Stimulated activated CD8-positive, alpha-beta memory T cell treated with anti-CD3 and anti-CD28 coated beads, Interleukin-12 subunit alpha, Interleukin-12 subunit beta, amount 100 ng/mL, for 1 hour (primary cell): ENCODE data around the gene MLLT6.

Experiments used
- DNase-seq: peaks from one replicate; pipeline ENCODE4 v3.0.0-alpha.2; 2020; ENCODE audit warnings: low read depth

Gene MLLT6

GRCh38 chr17:38674749-38675615, 30.1 kb upstream of the MLLT6 start, which contains the start of gene EPOP:
Gene EPOP (minus strand): TSS chr17:38674957. CDS start chr17:38674495, 462 bp downstream.
- DNase-seq = peak; percentile 70

GRCh38 chr17:38676706-38677504, 28.2 kb upstream of the MLLT6 start:
- DNase-seq = peak; percentile 64

GRCh38 chr17:38677819-38678218, 27.3 kb upstream of the MLLT6 start:
- no peak for DNase-seq

DNA sequence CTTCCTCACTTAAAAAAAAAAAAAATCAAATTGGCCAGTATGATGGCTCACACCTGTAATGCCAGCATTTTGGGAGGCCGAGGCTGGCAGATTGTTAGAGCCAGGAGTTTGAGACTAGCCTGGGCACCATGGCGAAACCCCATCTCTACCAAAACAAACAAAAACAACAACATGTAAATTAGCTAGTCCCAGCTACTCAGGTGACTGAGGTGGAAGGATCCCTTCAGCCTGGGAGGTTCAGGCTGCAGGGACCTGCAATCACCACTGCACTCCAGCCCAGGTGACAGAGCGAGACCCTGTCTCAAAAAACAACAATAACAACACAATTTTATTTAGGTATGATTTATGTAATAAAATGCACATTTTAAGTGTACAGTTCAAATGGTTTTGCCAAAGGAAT, 24.0 kb upstream of the MLLT6 start:
- no peak for DNase-seq

- DNase-seq = no peak
Observed at GRCh38 chr17:38685491-38685890, 19.6 kb upstream of the MLLT6 start.

DNA sequence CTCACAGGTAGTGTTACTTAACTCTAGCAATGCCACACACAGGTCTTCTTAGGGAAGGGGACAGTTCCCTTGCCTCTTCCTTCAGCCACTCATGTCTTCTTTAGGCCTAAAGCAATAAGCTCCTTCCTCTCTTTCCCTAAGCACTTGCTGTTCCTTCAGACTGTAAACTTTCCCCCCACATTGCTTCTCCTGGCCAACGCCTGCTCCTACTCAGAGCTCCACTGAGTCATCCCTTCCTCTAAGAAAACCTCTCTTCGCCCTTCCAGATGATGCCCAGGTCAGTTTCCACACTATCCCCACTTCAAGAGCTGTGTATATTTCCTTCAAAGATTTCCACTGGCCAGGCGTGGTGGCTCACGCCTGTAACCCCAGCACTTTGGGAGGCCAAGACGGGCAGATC, 17.8 kb upstream of the MLLT6 start:
- DNase-seq = no peak

GRCh38 chr17:38690386-38690785, 14.7 kb upstream of the MLLT6 start:
- no peak for DNase-seq

GRCh38 chr17:38691154-38691553, 13.9 kb upstream of the MLLT6 start:
- DNase-seq = no peak

DNA sequence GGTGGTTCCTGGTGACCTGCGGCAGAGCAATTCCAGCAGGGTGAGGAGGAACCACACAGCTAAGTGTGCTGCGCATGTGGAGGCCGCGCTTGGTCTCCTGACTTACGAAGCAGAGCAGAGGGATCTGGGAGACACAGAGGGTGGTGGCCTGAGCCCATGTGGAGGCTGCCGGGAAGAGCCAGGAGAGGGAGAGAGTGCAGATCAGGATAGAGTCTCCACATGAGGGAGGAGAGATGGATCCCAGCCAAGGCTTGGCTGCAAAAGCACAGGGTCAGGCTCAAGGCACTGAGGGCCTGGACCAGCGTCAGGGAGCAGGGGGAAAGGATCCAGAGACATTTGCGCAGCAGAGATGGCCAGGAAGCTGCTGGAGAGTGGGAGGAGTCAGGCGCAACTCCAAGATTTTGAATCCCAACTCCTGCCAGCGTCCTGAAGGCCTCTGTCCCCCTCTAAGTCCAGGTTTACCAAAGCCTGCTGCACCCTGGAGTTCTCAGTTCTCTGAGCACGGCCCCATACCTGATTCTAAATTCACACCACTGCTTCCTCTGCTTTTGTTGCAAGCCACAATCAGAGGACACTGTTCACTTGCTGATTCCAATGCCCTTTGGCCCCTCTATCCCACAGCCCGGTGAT, 11.3 kb upstream of the MLLT6 start:
- no peak for DNase-seq

DNA sequence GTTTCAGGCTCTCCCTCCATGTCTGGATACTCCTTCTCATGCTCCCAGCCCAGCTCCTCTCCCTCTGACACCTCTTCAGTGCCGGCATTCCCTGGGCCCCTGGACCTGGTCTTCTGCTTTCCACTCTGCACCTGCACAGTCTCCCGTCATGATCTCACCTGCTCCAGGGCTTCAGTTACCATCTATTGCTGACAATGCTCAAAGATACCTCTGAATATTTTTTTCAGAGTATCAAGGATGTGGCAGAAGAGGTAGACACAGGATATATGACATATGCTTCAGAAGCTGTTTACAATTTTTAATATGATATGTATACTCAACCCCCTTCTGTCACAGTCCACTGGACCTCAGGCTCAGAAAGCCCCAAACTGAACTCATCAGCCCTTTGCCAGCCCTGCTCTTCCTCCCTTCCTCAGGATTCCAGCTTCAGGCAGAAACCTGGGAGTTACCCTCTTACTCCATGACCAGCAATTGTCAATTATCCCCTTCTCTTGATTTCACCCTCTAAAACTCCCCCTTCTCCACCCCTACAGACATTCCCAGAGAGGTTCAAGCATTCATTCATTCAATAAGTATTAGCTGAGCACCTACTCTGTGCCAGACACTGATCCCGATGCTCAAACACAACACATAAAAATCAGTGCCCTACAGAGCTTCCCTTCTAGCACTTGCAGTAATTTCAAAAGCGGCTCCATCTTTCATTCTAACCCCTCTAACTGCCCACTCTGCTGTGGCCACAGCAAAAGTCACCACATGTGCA, 7.8 kb upstream of the MLLT6 start:
- no peak for DNase-seq

GRCh38 chr17:38698760-38699159, 6.3 kb upstream of the MLLT6 start:
- no peak for DNase-seq

DNA sequence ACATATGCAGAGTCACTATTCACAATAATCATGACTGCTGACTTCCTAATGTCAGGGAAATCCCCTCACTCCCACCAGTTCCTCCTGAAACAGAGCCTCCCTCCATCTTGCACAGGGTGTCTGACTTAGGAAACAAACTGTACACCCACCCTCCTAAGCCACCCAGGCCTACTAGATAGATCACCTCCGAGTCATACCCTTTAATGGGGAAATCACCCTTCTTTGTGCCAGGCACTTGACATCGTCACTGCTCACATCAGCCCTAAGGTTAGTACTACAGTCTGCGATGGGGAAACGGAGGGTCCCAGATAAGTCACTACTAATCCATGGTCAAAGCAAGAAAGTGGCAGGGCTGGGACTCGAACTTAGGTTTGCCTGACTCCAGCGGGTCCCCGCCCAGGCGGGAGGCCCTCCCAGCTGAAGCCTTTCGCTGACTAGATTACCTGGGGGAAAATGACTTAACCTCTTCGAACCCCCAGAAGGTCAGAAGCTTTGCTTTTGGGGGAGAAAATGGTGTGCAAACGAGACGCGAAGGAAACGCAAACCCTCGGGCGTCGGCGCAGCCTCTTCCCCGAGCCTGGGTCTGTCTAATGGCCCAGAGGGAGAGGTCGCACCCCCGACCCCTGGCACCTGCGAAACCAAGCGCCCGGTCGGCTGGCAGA, 3.4 kb upstream of the MLLT6 start:
- no peak for DNase-seq

DNA sequence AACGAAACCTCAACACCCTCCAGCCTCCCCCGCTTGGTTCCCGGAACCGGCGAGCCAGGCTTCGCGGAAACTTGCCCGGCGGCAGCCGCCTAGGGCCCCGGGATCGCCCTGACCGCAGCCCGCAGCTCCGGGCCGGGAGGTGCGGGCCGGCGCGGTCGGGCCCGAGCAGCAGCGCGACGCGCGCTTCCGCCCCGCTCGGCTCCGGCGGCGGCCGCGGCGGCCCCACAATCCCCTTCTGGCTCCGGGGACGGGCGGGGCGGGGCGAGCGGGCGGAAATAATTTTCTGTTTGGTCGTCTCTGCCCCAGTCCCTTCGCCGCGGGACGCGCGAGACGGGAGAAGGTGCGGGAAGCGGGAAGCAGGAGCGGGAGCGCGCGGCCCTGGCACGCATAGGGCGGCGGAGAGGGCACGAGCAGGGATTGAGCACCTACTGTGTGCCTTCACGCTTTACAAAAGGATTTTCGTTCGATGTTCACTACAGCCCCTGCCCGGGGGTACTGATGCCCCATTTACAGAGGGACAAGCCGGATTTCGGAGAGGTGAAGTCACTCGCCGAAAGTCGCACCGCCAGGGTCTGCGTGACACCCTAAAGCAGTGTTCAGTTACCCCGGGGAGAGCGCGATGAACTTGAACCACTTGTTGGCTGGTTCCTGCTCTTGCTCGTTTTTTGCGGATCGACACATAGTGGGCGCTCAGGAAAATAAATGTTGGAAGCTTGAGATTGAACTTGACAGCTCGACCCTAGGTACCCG, 2.7 kb upstream of the MLLT6 start:
- DNase-seq = peak; percentile 60

DNA sequence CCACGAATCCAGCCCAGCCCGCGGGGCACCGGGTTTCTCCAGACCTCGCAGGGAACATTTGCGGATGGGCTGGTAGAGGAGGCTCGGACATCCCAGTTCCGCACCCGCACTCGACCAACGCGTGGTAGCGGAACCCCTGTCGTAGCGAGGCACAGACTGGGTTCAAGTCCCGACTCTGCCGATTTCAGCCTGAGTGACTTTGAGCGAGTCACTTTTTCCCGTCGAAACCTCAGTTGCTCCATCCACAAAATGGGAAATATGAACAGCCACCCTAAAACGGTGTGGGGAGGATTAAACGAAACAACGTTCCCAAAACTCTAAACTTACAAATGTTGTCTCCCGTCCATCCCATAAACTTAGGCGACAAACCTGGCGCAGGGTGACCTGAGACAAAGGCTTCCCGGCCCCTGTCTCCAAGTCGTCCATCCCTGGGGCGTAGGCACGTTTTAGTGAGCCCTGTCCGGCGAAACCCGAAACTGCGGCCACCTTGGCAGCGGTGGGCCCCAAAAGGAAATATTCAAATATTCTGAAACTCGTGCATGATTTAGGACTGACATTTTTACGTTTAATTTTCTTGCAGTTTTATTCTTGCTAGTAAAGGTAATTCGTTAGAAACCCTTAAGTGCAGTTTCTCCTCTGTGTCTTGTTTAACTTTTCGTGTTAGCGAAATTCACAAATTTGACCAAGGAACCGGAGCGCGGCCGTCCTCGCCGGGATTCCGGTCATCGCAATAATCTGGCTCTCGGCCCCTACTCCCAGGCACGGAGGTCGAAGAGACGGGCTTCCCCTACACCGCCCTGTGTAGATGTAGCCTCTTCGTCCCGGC, 1.9 kb upstream of the MLLT6 start:
- DNase-seq = no peak

DNA sequence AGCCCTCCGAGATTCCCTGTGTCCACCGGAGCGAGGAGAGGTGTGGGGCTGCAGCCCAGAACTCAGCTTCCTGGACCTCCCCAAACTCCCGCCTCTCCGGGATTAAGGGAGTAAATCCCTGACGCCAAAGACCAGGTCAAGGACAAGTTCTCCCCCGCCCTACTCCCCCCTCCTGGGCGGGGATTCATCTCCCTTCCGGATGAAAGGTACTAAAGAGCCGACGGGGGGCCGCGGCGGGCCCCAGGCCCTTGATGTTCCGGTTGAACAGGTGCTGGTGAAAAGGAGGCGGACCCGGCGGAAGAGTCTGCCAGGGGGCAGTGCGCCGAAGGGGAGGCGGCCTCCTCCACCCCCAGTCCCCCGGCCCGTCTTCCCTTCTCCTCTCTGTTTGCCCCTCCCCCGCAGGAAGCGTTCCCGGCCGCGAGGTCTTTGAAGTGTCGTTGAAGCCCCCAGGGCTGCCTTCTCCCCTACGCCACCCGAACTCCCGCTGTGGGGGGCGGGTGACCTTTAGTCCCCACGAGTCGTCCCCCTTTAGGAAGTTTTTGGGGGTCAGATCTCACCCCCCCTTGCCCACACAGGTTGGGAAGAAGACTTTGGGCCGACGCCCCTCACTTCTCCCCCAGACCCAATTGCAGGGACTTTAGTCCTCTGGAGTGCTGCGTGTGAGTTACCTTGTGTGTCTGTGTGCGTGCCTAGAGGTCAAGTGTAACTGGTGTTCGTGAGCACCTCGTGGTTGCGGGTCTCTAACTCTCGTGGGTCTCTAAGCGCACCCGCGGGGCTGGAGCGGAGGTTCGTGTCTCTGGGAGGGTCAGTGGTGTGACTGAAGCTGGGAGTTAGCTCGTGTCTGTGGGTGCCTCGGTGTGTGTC, 1.1 kb upstream of the MLLT6 start:
- DNase-seq = no peak

DNA sequence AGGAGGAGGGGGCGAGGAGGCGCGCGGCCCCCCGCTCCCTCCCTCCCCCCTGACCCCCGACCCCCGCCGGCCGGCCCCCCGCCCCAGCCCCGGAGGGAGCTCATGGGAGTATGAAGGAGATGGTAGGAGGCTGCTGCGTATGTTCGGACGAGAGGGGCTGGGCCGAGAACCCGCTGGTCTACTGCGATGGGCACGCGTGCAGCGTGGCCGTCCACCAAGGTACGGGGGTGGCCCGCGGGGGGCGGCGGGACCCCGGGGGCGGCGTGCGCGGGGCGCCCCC, 390 bp downstream of the MLLT6 start:
- no peak for DNase-seq

DNA sequence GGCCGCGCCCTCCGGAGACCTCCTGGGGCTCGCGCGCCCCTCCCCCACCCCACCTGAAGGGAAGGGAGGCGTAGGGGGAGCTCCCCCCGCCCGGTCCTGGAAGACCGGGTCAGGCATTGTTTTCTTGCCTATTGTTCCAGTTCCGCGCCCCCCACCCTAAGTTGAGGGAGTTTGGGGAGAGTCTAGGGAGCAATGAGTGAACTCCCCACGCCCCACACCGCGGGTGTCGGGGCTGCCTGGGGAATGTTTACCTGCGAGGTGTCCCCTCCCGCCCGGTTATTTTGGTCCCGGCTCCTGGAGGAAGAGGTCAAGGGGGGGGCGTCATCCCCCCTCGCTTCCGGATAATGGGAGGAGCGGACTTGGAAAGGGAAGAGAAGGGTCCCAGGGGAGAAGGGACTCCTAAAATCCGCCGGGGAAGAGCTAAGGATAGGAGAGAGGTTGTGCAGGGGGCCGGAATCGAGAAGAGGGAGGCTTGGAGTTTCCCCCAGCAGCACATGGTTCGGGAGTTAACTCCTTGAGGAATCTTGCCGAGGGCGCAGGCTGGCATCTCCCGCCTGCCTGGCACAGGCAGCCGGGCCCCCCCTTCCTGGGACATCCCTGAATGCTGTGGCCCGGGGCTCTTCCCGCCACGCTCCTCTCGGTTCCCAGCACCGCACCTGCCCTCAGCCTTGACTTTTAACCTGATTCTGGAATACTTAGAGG, 881 bp downstream of the MLLT6 start:
- DNase-seq = no peak

DNA sequence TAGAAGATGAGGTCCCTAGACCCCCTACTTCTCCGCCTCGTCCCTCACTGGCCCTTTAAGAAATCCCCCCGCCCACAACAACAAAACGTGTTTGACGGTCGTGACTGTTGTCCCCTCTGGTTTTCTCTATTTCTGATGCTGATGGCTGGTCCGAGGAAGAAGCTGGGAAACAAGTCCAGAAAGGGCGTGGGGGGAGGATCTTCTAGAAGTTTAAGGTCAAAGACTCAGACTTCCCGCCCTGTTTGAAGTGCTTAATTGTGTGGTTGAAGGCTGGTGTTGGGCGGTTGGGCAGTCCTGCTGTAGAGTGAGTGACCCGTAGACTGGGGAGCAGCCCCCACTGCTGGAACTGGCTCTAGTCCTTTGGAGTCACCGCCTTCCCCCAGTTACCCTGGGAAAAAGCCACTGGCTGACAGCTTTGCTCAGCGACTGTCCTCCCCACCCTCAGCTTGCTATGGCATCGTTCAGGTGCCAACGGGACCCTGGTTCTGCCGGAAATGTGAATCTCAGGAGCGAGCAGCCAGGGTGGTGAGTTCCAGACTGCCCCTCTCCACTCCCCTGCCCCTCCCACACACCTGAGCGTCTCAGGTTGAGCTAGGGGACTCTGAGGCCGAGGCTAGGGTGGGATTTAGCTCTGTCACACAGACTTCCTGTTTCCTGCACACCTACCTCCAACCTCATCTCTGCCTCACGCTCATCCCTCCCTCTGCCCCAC, 1.6 kb downstream of the MLLT6 start:
- no peak for DNase-seq
